HepG2 (cell line): ENCODE results near the gene SOX5. TPM values are rescaled to one million over a fixed set of nuclear protein-coding genes. Genes with fewer than 3 reads are reported as not detected.

ENCODE experiments used
- ATAC-seq: fragments of 200-7000 bp; cut with Tn5 transposase; 3 replicates; pipeline ENCODE4 v1.9.1; 2020; ENCODE audit warnings: mild to moderate bottlenecking, moderate library complexity
- BruUV-seq: library from RNA; stranded (reverse); fragments of 400-500 nt; replicated peaks from 2 replicates; lab custom pipeline; 2021; lab: Mats Ljungman, UMichigan
- CTCF ChIA-PET: fragments of 300-600 bp; formaldehyde crosslinking; extraction: SDS; loops from one replicate; lab custom pipeline; 2021; ENCODE audit warnings: low total read pairs, inconsistent platforms, low intra/inter-chr PET ratio; lab: Yijun Ruan, JAX
- POLR2A ChIA-PET: fragments of 350-600 bp; sonication (Branson Sonifier 250); formaldehyde crosslinking; loops from one replicate; lab custom pipeline; 2020; ENCODE audit warnings: antibody characterized with exemption, inconsistent platforms; lab: Yijun Ruan, JAX
- DNase-seq: peaks from one replicate; pipeline ENCODE4 v3.0.0-alpha.2; 2015; ENCODE audit warnings: low spot score
- FAIRE-seq: peaks from 3 replicates; lab custom pipeline; 2011; peaks lifted over from hg19 to GRCh38; lab: Jason Lieb, UNC
- H2AFZ ChIP-seq: one replicate; pipeline ENCODE4 v1.6.1; 2011; ENCODE audit warnings: low read length, inconsistent platforms
- H3K27ac ChIP-seq: fragments of 300-600 bp; 3 replicates; pipeline ENCODE4 v1.8.0; 2011; ENCODE audit warnings: mixed run types, mild to moderate bottlenecking, mixed read lengths, low read length, inconsistent platforms; ENCODE audit not compliant: insufficient read depth; ENCODE audit errors: extremely low read length
- H3K27me3 ChIP-seq, 2 experiments: fragments of 200-600 bp in 1 of 2; 2 replicates in 1 of 2; 3 replicates in 1 of 2; pipeline versions ENCODE4 v1.6.0 to v1.8.0; 2011; ENCODE audit warnings: low read length in 2 of 2, mild to moderate bottlenecking in 2 of 2, moderate library complexity in 2 of 2, inconsistent platforms in 1 of 2; ENCODE audit not compliant: insufficient read depth in 2 of 2, control insufficient read depth in 1 of 2
- H3K36me3 ChIP-seq, 2 experiments: fragments of 200-600 bp in 1 of 2; replicated peaks in 1 of 2; 2 replicates in 1 of 2; 3 replicates in 1 of 2; pipeline versions ENCODE4 v1.5.1 to v1.8.0; 2011; ENCODE audit warnings: low read length in 2 of 2, inconsistent platforms in 1 of 2; ENCODE audit not compliant: insufficient read depth in 2 of 2, control insufficient read depth in 1 of 2
- H3K4me1 ChIP-seq: 2 replicates; pipeline ENCODE4 v1.5.1; 2012; ENCODE audit warnings: low read length, inconsistent platforms; ENCODE audit not compliant: insufficient read depth
- H3K4me2 ChIP-seq: 2 replicates; pipeline ENCODE4 v1.6.0; 2011; ENCODE audit warnings: low read depth, low read length, inconsistent platforms
- H3K4me3 ChIP-seq, 3 experiments: fragments of 200-600 bp in 1 of 3; sonication (generic), shearing (Covaris generic) in 1 of 3; replicated peaks in 1 of 3; 2 replicates each; pipeline ENCODE4 v1.5.1; 2011 to 2016; ENCODE audit warnings: low read length in 3 of 3, inconsistent platforms in 2 of 3, low read depth in 2 of 3, mild to moderate bottlenecking in 2 of 3, control low read depth in 1 of 3, mixed read lengths in 1 of 3; ENCODE audit not compliant: insufficient read depth in 1 of 3
- H3K79me2 ChIP-seq: one replicate; pipeline ENCODE4 v1.6.1; 2011; ENCODE audit warnings: low read length, inconsistent platforms; ENCODE audit not compliant: insufficient read depth
- H3K9ac ChIP-seq: 2 replicates; pipeline ENCODE4 v1.6.0; 2011; ENCODE audit warnings: mild to moderate bottlenecking, low read depth, low read length, inconsistent platforms; ENCODE audit not compliant: insufficient read depth
- H3K9me3 ChIP-seq: 2 replicates; pipeline ENCODE4 v1.5.1; 2012; ENCODE audit warnings: mild to moderate bottlenecking, low read length
- H4K20me1 ChIP-seq: 2 replicates; pipeline ENCODE4 v1.6.0; 2011; ENCODE audit warnings: inconsistent platforms, mild to moderate bottlenecking, low read length, moderate library complexity; ENCODE audit not compliant: insufficient read depth
- CEBPZ ChIP-seq: IDR thresholded peaks from 2 replicates; pipeline ENCODE4 v1.6.1; 2012; ENCODE audit warnings: low read length, improper control_type of control experiment
- CSRNP1 ChIP-seq: sonication (generic); formaldehyde crosslinking; IDR thresholded peaks from 2 replicates; pipeline ENCODE4 v1.8.1; 2023; ENCODE audit warnings: mild to moderate bottlenecking, missing genetic modification reagents
- MED13 ChIP-seq: sonication (generic); formaldehyde crosslinking; IDR thresholded peaks from 2 replicates; pipeline ENCODE4 v1.5.0; 2020; ENCODE audit warnings: missing genetic modification reagents
- NFE2L2 ChIP-seq: fragments of 150-350 bp; IDR thresholded peaks from 2 replicates; pipeline ENCODE4 v1.6.1; 2014; ENCODE audit warnings: low read length
- NR2F1 ChIP-seq, 2 experiments: fragments of 450-650 bp in 1 of 2; formaldehyde crosslinking in 1 of 2; IDR thresholded peaks; 2 replicates each; pipeline versions ENCODE4 v1.5.0 to v1.6.1; 2016 to 2020; ENCODE audit warnings: mild to moderate bottlenecking in 1 of 2, missing compliant biosample characterization in 1 of 2, missing genetic modification reagents in 1 of 2, moderate library complexity in 1 of 2
- RELA ChIP-seq: sonication (generic); formaldehyde crosslinking; IDR thresholded peaks from 2 replicates; pipeline ENCODE4 v1.4.0; 2020; ENCODE audit warnings: missing genetic modification reagents
- SAP130 ChIP-seq: IDR thresholded peaks from 2 replicates; pipeline ENCODE4 v1.6.1; 2016; ENCODE audit warnings: low read depth
- ZBTB26 ChIP-seq: IDR thresholded peaks from 2 replicates; pipeline ENCODE4 v1.6.1; 2016; ENCODE audit warnings: missing compliant biosample characterization, missing genetic modification reagents, borderline replicate concordance
- ZNF780A ChIP-seq: sonication (generic); formaldehyde crosslinking; IDR thresholded peaks from 2 replicates; pipeline ENCODE4 v1.8.0; 2022; ENCODE audit warnings: mild to moderate bottlenecking, missing genetic modification reagents, moderate library complexity
- WGBS: methylation state at CpG from one replicate; pipeline ENCODE4 v1.1.6; 2017; ENCODE audit warnings: low lambda C conversion rate; 5-methylcytosine and 5-hydroxymethylcytosine counted together
- in situ Hi-C: cut with HindIII; loops from 2 replicates; pipeline ENCODE4 v1.10.0; 2017; ENCODE audit warnings: low pct_unique_long_range_greater_than_20kb; ENCODE audit not compliant: extremely low pct_ligation_motif_present
- intact Hi-C: fragments of 100-400 bp; cut with micrococcal nuclease; formaldehyde crosslinking; loops from one replicate; pipeline ENCODE4 v1.10.0; 2022; ENCODE audit not compliant: unreplicated experiment
- polyA plus RNA-seq, 8 experiments: library from polyadenylated mRNA; depleted of rRNA in 3 of 8; stranded (reverse) in 7 of 8; unstranded in 1 of 8; fragments of >200 nt; fragmentation: Illumina TruSeq in 4 of 8; extraction: Trizol in 4 of 8; gene quantifications; 2 replicates each; pipeline versions ENCODE4 v1.2.1 to v1.2.3, GENCODE V29; 2011 to 2016; ENCODE audit warnings: low read depth in 4 of 8, missing spikeins in 1 of 8, mixed read lengths in 1 of 8; ENCODE audit not compliant: insufficient read depth in 1 of 8
- total RNA-seq, 5 experiments: library from RNA; depleted of rRNA; stranded (reverse); fragments of >200 nt; fragmentation: Illumina TruSeq; extraction: Trizol; gene quantifications; 2 replicates each; pipeline ENCODE4 v1.2.3, GENCODE V29; 2016; ENCODE audit warnings: low read depth in 1 of 5

Gene SOX5
- total and polyA plus RNA-seq, 2 of the 13 experiments (the other 11 are each of a cell fraction or from before 2014, with no cell fraction given): 18.5 to 76.4 TPM

GRCh38 chr12:23891115-23891514, 58.4 kb downstream of the SOX5 start:
- intact Hi-C loops: no loop called here
- no peak for ATAC-seq
- CTCF ChIA-PET: no interaction called here

More at GRCh38 chr12:23891115-23891514, 58.4 kb downstream of the SOX5 start:
- no peaks in the 10 kb centered on the region; the same call in 1 of the 2 replicates for H3K4me1 ChIP-seq
- no peak for DNase-seq
- in situ Hi-C loops: no loop called here
- peaks cover 10 to 40% of the 10 kb centered on the region in 2 experiments for H3K36me3 ChIP-seq
- 98% methylated on average over 3 of the region's 3 CpGs for WGBS
- H3K9ac ChIP-seq: no peak overlapping the region
- H4K20me1 ChIP-seq: no peaks in the 10 kb centered on the region
- H2AFZ ChIP-seq: no peak overlapping the region
- TF ChIP-seq MED13: no peak
- TF ChIP-seq ZNF780A (CRISPR knock-in tag): no peak
- no peak for TF ChIP-seq ZBTB26 (CRISPR knock-in tag)
- TF ChIP-seq NR2F1 (CRISPR knock-in tag; IDR thresholded peaks at IDR 0.05): no peak
- TF ChIP-seq NFE2L2: no peak
- no peak for TF ChIP-seq CEBPZ
- TF ChIP-seq RELA (CRISPR knock-in tag): no peak
- no peak for TF ChIP-seq SAP130 (CRISPR knock-in tag)
- TF ChIP-seq CSRNP1 (CRISPR knock-in tag): no peak
- POLR2A ChIA-PET: no interaction called here
- H3K27ac ChIP-seq: no peak overlapping the region
- BruUV-seq: no TSS peak
- FAIRE-seq: no peak
- H3K79me2 ChIP-seq: peaks cover 6% of the 10 kb centered on the region
- H3K4me2 ChIP-seq: no peak overlapping the region
- no peaks in the 10 kb centered on the region for H3K27me3 ChIP-seq
- no peak overlapping the region for H3K4me3 ChIP-seq
- no peaks in the 10 kb centered on the region for H3K9me3 ChIP-seq
